Measurements from ENCODE around the gene CDH4. TPM values are rescaled to one million over a fixed set of nuclear protein-coding genes. Genes with fewer than 3 reads are reported as not detected.

The CDH4 gene
- total and polyA plus RNA-seq, 2 of the 8 experiments (the other 6 are each of a cell fraction or from before 2014, with no cell fraction given) = 4.3 to 7.9 TPM

- H2BK15ac ChIP-seq (ENCODE audit: low read length) = no peak overlapping the region
- 0 out of 7 replicates have a peak, but pooled peaks cover 0 to 2% (median 0%) of the 10 kb centered on the region in 4 experiments for H3K4me1 ChIP-seq (replicated peaks in 1 of 4; ENCODE audit: control insufficient read depth in 3 of 4, insufficient read depth in 4 of 4, low read length in 3 of 4)
- no peak overlapping the region for H2BK12ac ChIP-seq (ENCODE audit: low read depth, low read length)
- H3K9ac ChIP-seq (replicated peaks in 1 of 4; ENCODE audit: extremely low read depth in 1 of 4, low read depth in 3 of 4, low read length in 3 of 4) = no peak overlapping the region
- H3K27me3 ChIP-seq (replicated peaks in 1 of 4; ENCODE audit: control insufficient read depth in 3 of 4, extremely low read depth in 1 of 4, insufficient read depth in 3 of 4, low read length in 3 of 4) = peaks cover 0 to 3% (median 1%) of the 10 kb centered on the region in 4 experiments; a peak in 3 of 7 replicates
- no peak overlapping the region for H2BK5ac ChIP-seq (ENCODE audit: low read depth, low read length)
- no peak overlapping the region for H2BK20ac ChIP-seq (ENCODE audit: low read length)
- no peaks in the 10 kb centered on the region; the same call in none of the 2 replicates for H3K79me1 ChIP-seq (ENCODE audit: low read depth, low read length)
- H4K5ac ChIP-seq (ENCODE audit: insufficient read length, low read depth, low read length) = no peak overlapping the region
- H3K27ac ChIP-seq (ENCODE audit: low read depth, low read length) = no peak overlapping the region
- no peak overlapping the region for H3K4me3 ChIP-seq (ENCODE audit: extremely low read depth in 1 of 4, insufficient read depth in 2 of 4, low read depth in 3 of 4, low read length in 4 of 4)
- 93% methylated on average over 16 of the region's 17 CpGs; no CpG with 5 or more reads in 1 of the 2 experiments for WGBS, 2 experiments (ENCODE audit: extremely low coverage in 1 of 2, insufficient coverage in 1 of 2, insufficient read length in 1 of 2, insufficient replicate concordance in 2 of 2, low coverage in 1 of 2, low lambda C conversion rate in 2 of 2, missing lambda C conversion rate in 1 of 2)
- no peak for FAIRE-seq
- no peaks in the 10 kb centered on the region for H3K79me2 ChIP-seq (ENCODE audit: control insufficient read depth in 1 of 2, insufficient read depth in 2 of 2, low read length in 2 of 2)
- ChIA-PET CTCF (ENCODE audit: partially characterized antibody) (no interaction called here), POLR2A (ENCODE audit: partially characterized antibody) (no interaction called here)
- H3K23ac ChIP-seq (ENCODE audit: insufficient read length) = no peak overlapping the region
- DNase-seq (ENCODE audit: low read depth in 1 of 2, low spot score in 2 of 2) = no peak
- no peak overlapping the region for H4K8ac ChIP-seq (ENCODE audit: extremely low read depth, insufficient read depth, low read length)
- H3K56ac ChIP-seq (replicated peaks; ENCODE audit: insufficient read length, low read depth, low read length) = no peak overlapping the region
- no peak overlapping the region for H2BK120ac ChIP-seq (replicated peaks; ENCODE audit: low read depth, low read length)
- H2AFZ ChIP-seq (ENCODE audit: low read length) = no peak overlapping the region
- no peak overlapping the region for H3K4me2 ChIP-seq (ENCODE audit: insufficient read depth in 1 of 2, low read depth in 2 of 2, low read length in 2 of 2)
- peaks cover 0 to 6% of the 10 kb centered on the region in 2 experiments for H4K20me1 ChIP-seq (replicated peaks in 1 of 2; ENCODE audit: control insufficient read depth in 1 of 2, insufficient read depth in 2 of 2, low read length in 2 of 2)
- H3K14ac ChIP-seq (ENCODE audit: insufficient read length) = no peak overlapping the region
- H3K4ac ChIP-seq (replicated peaks; ENCODE audit: insufficient read length, low read depth, low read length) = no peak overlapping the region
- H4K91ac ChIP-seq (replicated peaks; ENCODE audit: insufficient read length, low read length) = no peak overlapping the region
- H3K36me3 ChIP-seq (ENCODE audit: control insufficient read depth in 2 of 4, insufficient read depth in 4 of 4, low read length in 3 of 4) = no peaks in the 10 kb centered on the region
- no peak overlapping the region for H2AK5ac ChIP-seq (ENCODE audit: low read depth, low read length)
- peaks cover 4% of the 10 kb centered on the region; the same call in 1 of the 2 replicates for H3K23me2 ChIP-seq (ENCODE audit: low read depth, low read length)
- TF ChIP-seq JUN (IDR thresholded peaks at IDR 0.05; ENCODE audit: low read depth, low read length) (no peak), EZH2 (IDR thresholded peaks at IDR 0.05; ENCODE audit: low read depth, low read length, severe bottlenecking) (no peak)
- peaks cover 2 to 7% of the 10 kb centered on the region in 2 experiments; a peak in 1 of 4 replicates for H3K9me3 ChIP-seq (ENCODE audit: insufficient read depth in 2 of 2, low read depth in 1 of 2, low read length in 1 of 2)
- no peak overlapping the region for H3K18ac ChIP-seq (ENCODE audit: extremely low read depth, low read length)
These were observed 27.6 kb downstream of the CDH4 start for GRCh38 chr20:61279621-61280150.

Data from H1 (cell line).